ENCODE data around the gene AIFM1.

GRCh38 chrX:130213376-130213775 lies 47.7 kb upstream of the AIFM1 start:
- no peak for TF ChIP-seq CTCF (IDR thresholded peaks at IDR 0.05)
- no peak for TF ChIP-seq KDM5A (IDR thresholded peaks at IDR 0.05)
- no peak for TF ChIP-seq HOXA7 (CRISPR knock-in tag; IDR thresholded peaks at IDR 0.05)

All from A549 (cell line).